HepG2 (cell line): ENCODE data around the gene INSR.

Experiments used
- CENPT ChIP-seq: sonication (generic); formaldehyde crosslinking; IDR thresholded peaks from 2 replicates; pipeline ENCODE4 v1.8.0; 2022; ENCODE audit warnings: low read depth, mild to moderate bottlenecking, moderate library complexity, missing genetic modification reagents
- DZIP1 ChIP-seq: sonication (generic); formaldehyde crosslinking; IDR thresholded peaks from 2 replicates; pipeline ENCODE4 v1.5.0; 2020; ENCODE audit warnings: mild to moderate bottlenecking, missing genetic modification reagents
- EP300 ChIP-seq, 3 experiments: sonication (generic) in 1 of 3; formaldehyde crosslinking in 1 of 3; IDR thresholded peaks; 2 replicates each; pipeline versions ENCODE4 v1.5.1 to v1.6.1; 2011 to 2020; ENCODE audit warnings: low read depth in 2 of 3, low read length in 2 of 3, borderline replicate concordance in 1 of 3, improper control_type of control experiment in 1 of 3, mild to moderate bottlenecking in 1 of 3, missing genetic modification reagents in 1 of 3, moderate library complexity in 1 of 3
- FOXA1 ChIP-seq, 2 experiments: fragments of 450-650 bp in 1 of 2; sonication (generic) in 1 of 2; formaldehyde crosslinking in 1 of 2; IDR thresholded peaks; 2 replicates each; pipeline versions ENCODE4 v1.4.0 to v1.6.1; 2016 to 2020; ENCODE audit warnings: missing genetic modification reagents in 1 of 2
- JUNB ChIP-seq: sonication (generic); formaldehyde crosslinking; IDR thresholded peaks from 2 replicates; pipeline ENCODE4 v1.8.0; 2022; ENCODE audit warnings: missing genetic modification reagents, mild to moderate bottlenecking, borderline replicate concordance
- MAX ChIP-seq: IDR thresholded peaks from 2 replicates; pipeline ENCODE4 v1.6.1; 2012; ENCODE audit warnings: inconsistent platforms
- NFIB ChIP-seq: sonication (generic); formaldehyde crosslinking; IDR thresholded peaks from 2 replicates; pipeline ENCODE4 v1.9.0; 2021; ENCODE audit warnings: missing genetic modification reagents, mild to moderate bottlenecking, borderline replicate concordance
- NR2C2 ChIP-seq: sonication (generic); formaldehyde crosslinking; IDR thresholded peaks from 2 replicates; pipeline ENCODE4 v1.4.0; 2020; ENCODE audit warnings: missing genetic modification reagents, mild to moderate bottlenecking, moderate library complexity, borderline replicate concordance
- POLR2A ChIP-seq, 2 experiments: IDR thresholded peaks; 2 replicates each; pipeline ENCODE4 v1.6.1; 2011; ENCODE audit warnings: low read depth in 2 of 2, low read length in 2 of 2, mild to moderate bottlenecking in 1 of 2, moderate library complexity in 1 of 2; ENCODE audit not compliant: insufficient read depth in 1 of 2
- SETDB1 ChIP-seq: sonication (generic); formaldehyde crosslinking; IDR thresholded peaks from 2 replicates; pipeline ENCODE4 v1.5.1; 2020; ENCODE audit warnings: missing genetic modification reagents, mild to moderate bottlenecking, borderline replicate concordance
- WIZ ChIP-seq: sonication (generic); formaldehyde crosslinking; IDR thresholded peaks from 2 replicates; pipeline ENCODE4 v1.5.1; 2020; ENCODE audit warnings: mild to moderate bottlenecking, missing genetic modification reagents
- ZNF101 ChIP-seq: sonication (generic); formaldehyde crosslinking; IDR thresholded peaks from 2 replicates; pipeline ENCODE4 v1.4.0; 2020; ENCODE audit warnings: mild to moderate bottlenecking, low read depth, missing genetic modification reagents, borderline replicate concordance
- ZNF224 ChIP-seq: sonication (generic); formaldehyde crosslinking; IDR thresholded peaks from 2 replicates; pipeline ENCODE4 v1.5.0; 2020; ENCODE audit warnings: mild to moderate bottlenecking, missing genetic modification reagents
- TF ChIP-seq, protein P1 (sequence below): sonication (generic); formaldehyde crosslinking; IDR thresholded peaks from 2 replicates; pipeline ENCODE4 v1.4.0; 2020; ENCODE audit warnings: missing genetic modification reagents

DNA sequence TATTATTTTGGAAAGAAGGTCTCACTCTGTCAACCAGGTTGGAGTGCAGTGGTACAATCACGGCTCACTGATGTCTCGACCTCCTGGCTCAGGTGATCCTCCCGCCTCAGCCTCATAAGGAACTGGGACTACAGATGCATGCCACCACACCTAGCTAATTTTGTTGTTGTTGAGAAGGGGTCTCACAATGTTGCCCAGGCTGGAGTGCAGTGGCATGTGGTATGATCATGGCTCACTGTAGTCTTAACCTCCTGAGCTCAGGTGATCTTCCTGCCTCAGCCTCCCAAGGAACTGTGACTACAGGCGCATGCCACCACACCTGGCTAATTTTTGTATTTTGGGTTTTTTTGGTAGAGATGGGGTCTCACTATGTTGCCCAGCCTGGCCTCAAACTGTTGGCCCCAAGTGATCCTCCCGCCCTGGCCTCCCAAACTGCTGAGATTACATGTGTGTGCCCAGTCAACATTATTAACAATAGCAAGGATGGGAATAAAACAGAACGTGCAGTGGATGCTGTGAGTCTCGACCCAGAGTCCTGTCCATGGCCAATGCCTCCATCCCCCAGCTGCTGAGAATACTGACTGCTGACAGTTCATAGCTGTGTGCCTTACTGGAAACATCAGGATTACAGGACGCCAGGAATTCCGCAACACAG, 230.3 kb downstream of the INSR start:
- TF ChIP-seq EP300 (IDR thresholded peaks at IDR 0.05; ENCODE audit: low read depth in 2 of 2, low read length in 2 of 2), result no peak
- TF ChIP-seq EP300 (CRISPR knock-in tag; IDR thresholded peaks at IDR 0.05; ENCODE audit: borderline replicate concordance), result no peak
- TF ChIP-seq CENPT, result no peak
- TF ChIP-seq ZNF224 (CRISPR knock-in tag), result no peak
- no peak for TF ChIP-seq JUNB (CRISPR knock-in tag)
- no peak for TF ChIP-seq SETDB1 (CRISPR knock-in tag)
- no peak for TF ChIP-seq ZNF101 (CRISPR knock-in tag)
- TF ChIP-seq FOXA1 (IDR thresholded peaks at IDR 0.05), result no peak
- TF ChIP-seq FOXA1 (CRISPR knock-in tag; IDR thresholded peaks at IDR 0.05), result no peak
- no peak for TF ChIP-seq WIZ
- TF ChIP-seq MAX, result no peak
- TF ChIP-seq NR2C2, result no peak
- no peak for TF ChIP-seq DZIP1 (CRISPR knock-in tag)
- no peak for TF ChIP-seq POLR2A (IDR thresholded peaks at IDR 0.05; ENCODE audit: insufficient read depth in 1 of 2, low read depth in 2 of 2, low read length in 2 of 2)
- no peak for TF ChIP-seq NFIB
- TF ChIP-seq, protein P1, sequence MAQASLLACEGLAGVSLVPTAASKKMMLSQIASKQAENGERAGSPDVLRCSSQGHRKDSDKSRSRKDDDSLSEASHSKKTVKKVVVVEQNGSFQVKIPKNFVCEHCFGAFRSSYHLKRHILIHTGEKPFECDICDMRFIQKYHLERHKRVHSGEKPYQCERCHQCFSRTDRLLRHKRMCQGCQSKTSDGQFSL (CRISPR knock-in tag), result no peak
